ENCODE data around the gene WRNIP1. TPM values are rescaled to one million over a fixed set of nuclear protein-coding genes. Genes with fewer than 3 reads are reported as not detected.

The WRNIP1 gene
- total and polyA plus RNA-seq, 9 of the 15 experiments (the other 6 are each of a cell fraction or from before 2014, with no cell fraction given) = 13.2 to 63.6 (median 48.6) TPM

DNA sequence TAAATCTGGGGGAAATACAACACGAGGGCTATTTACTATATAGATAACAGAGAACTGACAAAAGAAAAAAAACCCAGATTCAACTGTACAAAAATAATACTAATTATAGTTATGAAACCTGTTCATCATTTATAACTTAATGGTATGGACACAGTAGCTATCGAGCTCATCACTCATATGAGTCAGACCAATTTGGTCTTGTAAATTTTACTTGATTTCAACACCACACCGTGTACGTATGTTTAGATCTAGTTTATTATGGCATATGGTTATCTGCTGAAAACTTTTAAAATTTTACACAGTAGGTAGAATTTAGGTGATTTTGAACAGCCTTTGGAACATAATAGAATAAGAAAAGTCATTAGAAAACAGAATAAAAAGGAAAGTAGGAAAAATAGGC is 19.9 kb upstream of the WRNIP1 start (continued):
- no peak for TF ChIP-seq ZNF75A (CRISPR knock-in tag; IDR thresholded peaks at IDR 0.05)

DNA sequence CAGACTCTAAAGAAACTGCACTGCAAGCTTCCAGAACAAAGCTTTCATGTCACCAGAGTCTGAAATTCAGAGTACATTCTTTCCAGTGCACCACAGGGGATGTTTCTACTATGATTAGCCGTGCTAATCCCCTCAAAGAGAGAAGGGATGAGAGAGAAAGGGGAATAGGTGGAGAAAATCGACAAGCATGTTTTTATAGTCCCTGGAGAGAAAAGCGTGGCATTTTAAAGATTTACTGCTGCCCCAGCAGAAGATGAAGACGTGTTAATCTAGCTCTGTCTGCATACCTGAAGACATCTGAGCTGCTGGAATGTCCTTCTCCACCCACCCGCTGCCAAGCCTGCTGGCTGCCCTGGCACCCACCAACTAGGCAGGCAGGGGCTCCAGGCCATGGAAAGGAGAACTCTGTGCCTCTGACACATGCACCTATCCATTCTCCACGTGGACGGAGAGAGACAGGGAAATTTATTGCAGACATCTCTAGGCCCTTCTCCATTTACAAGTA is 18.6 kb upstream of the WRNIP1 start:
- DNase-seq (ENCODE audit: extremely low read depth in 1 of 4, low spot score in 3 of 4) (no peak), FAIRE-seq (no peak), ATAC-seq (no peak)
- H3K4me3 ChIP-seq = no peak overlapping the region
- H2AFZ ChIP-seq (ENCODE audit: low read depth, low read length) = peak overlapping the region; percentile 77
- H3K36me3 ChIP-seq (ENCODE audit: control insufficient read depth, insufficient read depth, low read length) = no peaks in the 10 kb centered on the region
- no peaks in the 10 kb centered on the region for H3K79me2 ChIP-seq (ENCODE audit: control insufficient read depth, insufficient read depth, low read length)
- in situ Hi-C loops (cut with MboI) = no loop called here
- H3K27me3 ChIP-seq (ENCODE audit: control insufficient read depth in 2 of 2, insufficient read depth in 2 of 2, low read length in 2 of 2) = no peaks in the 10 kb centered on the region
- no peaks in the 10 kb centered on the region for H4K20me1 ChIP-seq (replicated peaks; ENCODE audit: control insufficient read depth, insufficient read depth, low read length)
- ChIA-PET CTCF (ENCODE audit: low intra/inter-chr PET ratio) (no interaction called here), POLR2A (interaction anchor here (0.7 to 2.7 kb wide), 4 partner anchors 9 to 462 kb away, joined by 3 to 8 read pairs (median 4); partner anchors contain the start of gene RIPK1)
- H3K9me3 ChIP-seq (replicated peaks; ENCODE audit: control insufficient read depth, insufficient read depth, low read depth, low read length) = no peaks in the 10 kb centered on the region
- H3K27ac ChIP-seq (ENCODE audit: extremely low read depth, low read depth, low read length) = no peak overlapping the region
- H3K4me2 ChIP-seq (ENCODE audit: insufficient read depth, low read length) = no peak overlapping the region
- peaks cover 5 to 20% of the 10 kb centered on the region in 2 experiments; a peak in 4 of 5 replicates for H3K4me1 ChIP-seq (replicated peaks in 1 of 2; ENCODE audit: control insufficient read depth in 2 of 2, insufficient read depth in 2 of 2, low read length in 2 of 2)
- intact Hi-C loops (cut with micrococcal nuclease) = no loop called here
- TF ChIP-seq ZNF3 (CRISPR knock-in tag; IDR thresholded peaks at IDR 0.05) = no peak
- TF ChIP-seq, protein P1, sequence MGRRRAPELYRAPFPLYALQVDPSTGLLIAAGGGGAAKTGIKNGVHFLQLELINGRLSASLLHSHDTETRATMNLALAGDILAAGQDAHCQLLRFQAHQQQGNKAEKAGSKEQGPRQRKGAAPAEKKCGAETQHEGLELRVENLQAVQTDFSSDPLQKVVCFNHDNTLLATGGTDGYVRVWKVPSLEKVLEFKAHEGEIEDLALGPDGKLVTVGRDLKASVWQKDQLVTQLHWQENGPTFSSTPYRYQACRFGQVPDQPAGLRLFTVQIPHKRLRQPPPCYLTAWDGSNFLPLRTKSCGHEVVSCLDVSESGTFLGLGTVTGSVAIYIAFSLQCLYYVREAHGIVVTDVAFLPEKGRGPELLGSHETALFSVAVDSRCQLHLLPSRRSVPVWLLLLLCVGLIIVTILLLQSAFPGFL (CRISPR knock-in tag; IDR thresholded peaks at IDR 0.05) = no peak
- no peak for TF ChIP-seq KDM2B (CRISPR knock-in tag; IDR thresholded peaks at IDR 0.05)
- TF ChIP-seq, protein P2, sequence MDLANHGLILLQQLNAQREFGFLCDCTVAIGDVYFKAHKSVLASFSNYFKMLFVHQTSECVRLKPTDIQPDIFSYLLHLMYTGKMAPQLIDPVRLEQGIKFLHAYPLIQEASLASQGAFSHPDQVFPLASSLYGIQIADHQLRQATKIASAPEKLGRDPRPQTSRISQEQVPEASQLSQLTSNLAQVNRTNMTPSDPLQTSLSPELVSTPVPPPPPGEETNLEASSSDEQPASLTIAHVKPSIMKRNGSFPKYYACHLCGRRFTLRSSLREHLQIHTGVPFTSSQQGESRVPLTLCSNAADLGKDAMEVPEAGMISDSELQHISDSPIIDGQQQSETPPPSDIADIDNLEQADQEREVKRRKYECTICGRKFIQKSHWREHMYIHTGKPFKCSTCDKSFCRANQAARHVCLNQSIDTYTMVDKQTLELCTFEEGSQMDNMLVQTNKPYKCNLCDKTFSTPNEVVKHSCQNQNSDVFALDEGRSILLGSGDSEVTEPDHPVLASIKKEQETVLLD (IDR thresholded peaks at IDR 0.05) = no peak
- TF ChIP-seq ZNF121 (CRISPR knock-in tag; conservative IDR thresholded peaks at IDR 0.05) = no peak
- no peak for TF ChIP-seq XRCC4 (IDR thresholded peaks at IDR 0.05; ENCODE audit: extremely low read depth, insufficient read depth, insufficient read length)
- no peak for TF ChIP-seq PRPF4 (IDR thresholded peaks at IDR 0.05; ENCODE audit: insufficient read depth, low read depth, low read length, poor library complexity, severe bottlenecking)
- TF ChIP-seq MAZ (CRISPR knock-in tag; conservative IDR thresholded peaks at IDR 0.05 in 1 of 2, IDR thresholded peaks at IDR 0.05 in 1 of 2) = no peak
- no peak for TF ChIP-seq NCOA6 (IDR thresholded peaks at IDR 0.05)
- no peak for TF ChIP-seq SP2 (IDR thresholded peaks at IDR 0.05; ENCODE audit: extremely low read depth, low read depth, low read length, poor library complexity, severe bottlenecking)
- no peak for TF ChIP-seq NR2C1 (IDR thresholded peaks at IDR 0.05)
- no peak for TF ChIP-seq NR2C1 (tag; IDR thresholded peaks at IDR 0.05)
- TF ChIP-seq, protein P3, sequence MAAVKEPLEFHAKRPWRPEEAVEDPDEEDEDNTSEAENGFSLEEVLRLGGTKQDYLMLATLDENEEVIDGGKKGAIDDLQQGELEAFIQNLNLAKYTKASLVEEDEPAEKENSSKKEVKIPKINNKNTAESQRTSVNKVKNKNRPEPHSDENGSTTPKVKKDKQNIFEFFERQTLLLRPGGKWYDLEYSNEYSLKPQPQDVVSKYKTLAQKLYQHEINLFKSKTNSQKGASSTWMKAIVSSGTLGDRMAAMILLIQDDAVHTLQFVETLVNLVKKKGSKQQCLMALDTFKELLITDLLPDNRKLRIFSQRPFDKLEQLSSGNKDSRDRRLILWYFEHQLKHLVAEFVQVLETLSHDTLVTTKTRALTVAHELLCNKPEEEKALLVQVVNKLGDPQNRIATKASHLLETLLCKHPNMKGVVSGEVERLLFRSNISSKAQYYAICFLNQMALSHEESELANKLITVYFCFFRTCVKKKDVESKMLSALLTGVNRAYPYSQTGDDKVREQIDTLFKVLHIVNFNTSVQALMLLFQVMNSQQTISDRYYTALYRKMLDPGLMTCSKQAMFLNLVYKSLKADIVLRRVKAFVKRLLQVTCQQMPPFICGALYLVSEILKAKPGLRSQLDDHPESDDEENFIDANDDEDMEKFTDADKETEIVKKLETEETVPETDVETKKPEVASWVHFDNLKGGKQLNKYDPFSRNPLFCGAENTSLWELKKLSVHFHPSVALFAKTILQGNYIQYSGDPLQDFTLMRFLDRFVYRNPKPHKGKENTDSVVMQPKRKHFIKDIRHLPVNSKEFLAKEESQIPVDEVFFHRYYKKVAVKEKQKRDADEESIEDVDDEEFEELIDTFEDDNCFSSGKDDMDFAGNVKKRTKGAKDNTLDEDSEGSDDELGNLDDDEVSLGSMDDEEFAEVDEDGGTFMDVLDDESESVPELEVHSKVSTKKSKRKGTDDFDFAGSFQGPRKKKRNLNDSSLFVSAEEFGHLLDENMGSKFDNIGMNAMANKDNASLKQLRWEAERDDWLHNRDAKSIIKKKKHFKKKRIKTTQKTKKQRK (IDR thresholded peaks at IDR 0.05; ENCODE audit: borderline replicate concordance, low read depth, low read length) = no peak
- 0 out of 4 replicates have a peak overlapping the region, but pooled peaks of 1 of the 2 experiments have one; percentile 67 for H3K9ac ChIP-seq (ENCODE audit: insufficient read depth in 1 of 2, low read depth in 2 of 2, low read length in 2 of 2)
- no peaks in the 10 kb centered on the region for H3K9me1 ChIP-seq (ENCODE audit: control insufficient read depth, insufficient read depth, low read length)
- 34% methylated on average over 7 of the region's 7 CpGs for WGBS (ENCODE audit: insufficient coverage, low coverage, missing lambda C conversion rate)
- no TSS peak for BruUV-seq (replicated peaks)
